NCI-H69 (cell line): ENCODE results near the gene CHIT1.
"Not testable (repeated sequence)": the region's sequence is repeated elsewhere in the genome, so short reads cannot be mapped to it uniquely, and the experiment has no call there.

ENCODE experiments used
- DNase-seq: peaks from one replicate; lab custom pipeline; 2025; lab: John Stamatoyannopoulos, UW

CHIT1 gene

GRCh38 chr1:203265541-203265940 is 36.1 kb upstream of the CHIT1 start:
- DNase-seq = no peak

- DNase-seq = no peak
Observed at GRCh38 chr1:203264052-203264501, 34.6 kb upstream of the CHIT1 start.

DNA sequence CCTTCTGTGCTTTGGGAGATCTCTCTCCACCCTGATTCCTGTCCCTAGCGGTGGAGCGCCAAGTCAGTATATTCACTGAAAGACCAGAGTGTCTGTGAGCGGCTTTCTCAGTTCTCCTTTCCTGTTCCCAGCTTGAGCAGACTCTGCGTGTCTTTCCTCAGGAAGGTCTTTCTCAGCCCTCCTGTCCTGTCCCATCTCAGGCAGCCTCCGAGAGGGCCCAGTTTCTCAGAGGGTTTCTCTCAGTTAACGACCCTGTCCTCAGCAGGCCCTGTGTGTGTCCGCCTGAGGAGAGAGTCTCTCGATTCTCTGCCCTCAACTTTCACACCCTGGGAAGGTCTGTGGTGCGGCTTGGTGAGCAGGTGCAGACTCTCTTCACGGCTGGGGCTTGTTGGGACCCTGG is 34.0 kb upstream of the CHIT1 start:
- DNase-seq = no peak

DNA sequence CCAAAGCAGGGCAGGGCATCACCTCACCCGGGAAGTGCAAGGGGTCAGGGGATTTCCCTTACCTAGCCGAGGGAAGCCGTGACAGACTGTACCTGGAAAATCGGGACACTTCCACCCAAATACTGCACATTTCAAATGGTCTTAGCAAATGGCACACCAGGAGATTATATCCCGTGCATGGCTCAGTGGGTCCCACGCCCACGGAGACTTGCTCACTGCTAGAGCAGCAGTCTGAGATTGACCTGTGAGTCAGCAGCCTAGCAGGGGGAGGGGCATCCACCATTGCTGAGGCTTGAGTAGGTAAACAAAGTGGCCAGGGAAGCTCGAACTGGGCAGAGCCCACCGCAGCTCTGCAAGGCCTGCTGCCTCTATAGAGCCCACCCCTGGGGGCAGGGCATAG is 27.2 kb upstream of the CHIT1 start:
- DNase-seq = not testable (repeated sequence)

- DNase-seq = not testable (repeated sequence)
Observed at GRCh38 chr1:203254782-203255181, 25.3 kb upstream of the CHIT1 start.

GRCh38 chr1:203252678-203253077 is 23.2 kb upstream of the CHIT1 start:
- DNase-seq = peak; percentile 97

- DNase-seq = peak; percentile 42
Observed at GRCh38 chr1:203251466-203251865, 22.0 kb upstream of the CHIT1 start.

DNA sequence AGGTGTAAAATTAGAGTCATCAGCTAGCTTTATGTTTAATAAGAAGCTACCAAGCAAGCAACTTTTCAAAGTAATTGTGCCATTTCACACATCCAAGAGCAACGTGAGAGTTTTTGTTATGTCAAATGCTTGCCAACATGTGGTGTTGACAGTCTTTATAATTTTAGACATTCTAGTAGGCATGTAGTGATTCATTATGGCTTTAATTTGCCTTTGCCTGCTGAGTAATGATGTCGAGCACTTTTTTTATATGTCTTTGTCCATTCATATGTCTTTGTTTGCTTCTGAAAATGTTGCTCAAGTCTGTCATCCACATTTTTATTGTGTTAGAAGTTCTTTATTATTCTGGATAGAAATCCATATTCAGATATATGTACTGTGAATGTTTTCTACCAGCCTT is 21.4 kb upstream of the CHIT1 start:
- DNase-seq = peak; percentile 77

DNA sequence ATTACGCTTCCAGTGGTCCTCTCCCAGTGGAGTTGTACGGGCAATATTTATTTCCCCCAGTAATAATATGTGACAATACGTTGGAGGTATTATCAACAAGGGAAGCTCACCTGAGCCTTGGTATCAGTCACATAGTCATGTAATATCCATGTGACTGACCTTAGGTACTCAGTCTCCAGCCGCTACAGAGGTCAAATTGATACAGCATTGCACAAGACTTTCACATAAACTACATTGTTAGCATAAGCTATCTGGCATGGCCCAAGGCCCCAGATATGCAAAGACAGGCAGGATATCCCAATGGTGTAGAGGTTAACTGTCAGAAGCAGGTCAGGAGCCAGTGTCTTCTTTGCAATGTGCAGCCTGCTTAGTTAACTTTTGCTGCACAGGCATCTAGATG is 15.3 kb upstream of the CHIT1 start:
- DNase-seq = no peak

GRCh38 chr1:203241708-203242107 is 12.2 kb upstream of the CHIT1 start:
- not testable (repeated sequence) for DNase-seq

DNA sequence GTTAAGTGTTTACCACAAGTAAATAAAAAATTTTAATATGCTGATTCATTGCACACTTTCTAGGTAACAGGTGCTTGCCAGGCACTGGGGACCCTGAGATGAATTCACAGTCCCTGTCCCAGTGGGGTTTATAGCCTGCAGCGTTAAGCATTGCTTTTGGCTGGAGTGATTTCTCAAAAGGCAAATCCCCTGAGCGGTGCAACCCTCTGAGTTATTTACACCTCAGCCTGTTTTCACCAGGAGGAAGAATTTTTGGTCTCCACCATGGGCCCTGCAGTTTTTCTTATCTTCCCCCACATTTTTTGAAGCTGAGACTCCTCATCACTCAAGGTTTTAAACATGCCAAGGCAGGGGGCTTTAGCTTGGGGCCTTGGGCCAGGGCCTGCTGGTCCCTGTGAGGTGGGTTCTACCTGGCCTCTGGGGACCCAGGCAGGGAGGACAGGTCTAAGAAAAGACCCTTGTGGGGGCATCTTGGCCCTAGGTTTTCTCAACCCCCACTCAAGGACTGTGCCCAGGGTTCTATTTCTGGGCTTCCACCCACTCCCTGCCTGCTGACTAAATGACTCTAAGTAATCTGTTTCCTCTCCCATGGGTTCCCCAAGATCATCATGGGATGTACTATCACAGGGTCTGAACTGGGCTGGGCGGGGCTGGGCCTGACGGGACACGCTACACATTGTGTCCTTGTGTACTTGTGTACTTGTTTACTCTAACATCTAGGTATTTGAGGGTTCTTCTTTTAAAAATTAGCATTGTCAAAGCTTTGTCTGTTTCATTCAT is 10.2 kb upstream of the CHIT1 start:
- no peak for DNase-seq

DNA sequence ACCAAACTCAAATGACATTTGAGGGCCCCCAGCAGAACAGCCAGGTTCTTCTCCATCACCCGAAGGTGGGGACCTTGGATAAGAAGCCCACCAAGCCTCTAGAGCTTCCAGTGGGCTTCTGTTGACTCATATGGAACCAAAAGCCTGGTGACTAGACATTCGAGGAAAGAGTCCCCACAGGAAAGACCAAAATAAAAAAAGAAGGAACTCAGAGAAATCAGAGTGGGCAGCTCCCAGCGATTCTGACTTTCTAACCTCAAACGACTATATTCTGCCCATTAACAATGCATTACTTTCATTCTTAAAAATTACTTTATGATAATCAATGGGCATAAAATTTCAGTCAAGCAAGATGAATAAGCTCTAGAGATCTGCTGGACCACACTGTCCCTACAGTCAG is 9.6 kb upstream of the CHIT1 start:
- no peak for DNase-seq

DNA sequence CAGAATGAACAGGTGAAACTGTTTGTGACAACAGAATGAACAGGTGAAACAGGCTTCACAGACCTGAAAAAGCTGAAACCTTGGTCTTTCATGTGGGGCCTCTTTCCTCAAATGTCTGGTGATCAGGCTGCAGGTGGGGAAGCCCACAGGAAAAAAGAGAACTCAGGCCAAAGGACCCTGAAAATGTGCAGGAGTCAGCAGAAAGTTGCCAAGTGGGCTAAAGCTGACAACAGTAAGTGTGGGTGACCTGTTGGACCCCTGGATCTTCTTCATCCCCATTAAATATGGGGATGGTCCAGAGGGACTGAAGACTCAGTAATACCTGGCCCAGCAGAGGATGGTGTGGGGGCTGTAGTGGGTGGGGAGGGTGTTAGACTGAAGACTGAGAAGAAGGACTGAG is 9.1 kb upstream of the CHIT1 start:
- no peak for DNase-seq

DNA sequence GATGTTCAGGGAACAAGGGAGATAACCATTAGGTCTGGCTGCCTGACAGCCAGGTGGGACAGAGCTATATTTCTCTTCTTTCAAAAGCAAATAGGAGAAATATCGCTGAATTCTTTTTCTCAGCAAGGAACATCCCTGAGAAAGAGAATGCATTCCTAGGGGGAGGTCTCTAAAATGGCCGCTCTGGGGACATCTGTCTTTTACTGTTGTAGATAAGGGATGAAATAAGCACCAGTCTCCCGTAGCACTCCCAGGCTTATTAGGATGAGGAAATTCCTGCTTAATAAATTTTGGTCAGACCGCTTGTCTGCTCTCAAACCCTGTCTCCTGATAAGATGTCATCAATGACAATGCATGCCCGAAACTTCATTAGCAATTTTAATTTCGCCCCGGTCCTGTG is 5.4 kb upstream of the CHIT1 start:
- not testable (repeated sequence) for DNase-seq

GRCh38 chr1:203228670-203229069 is 803 bp downstream of the CHIT1 start:
- no peak for DNase-seq

DNA sequence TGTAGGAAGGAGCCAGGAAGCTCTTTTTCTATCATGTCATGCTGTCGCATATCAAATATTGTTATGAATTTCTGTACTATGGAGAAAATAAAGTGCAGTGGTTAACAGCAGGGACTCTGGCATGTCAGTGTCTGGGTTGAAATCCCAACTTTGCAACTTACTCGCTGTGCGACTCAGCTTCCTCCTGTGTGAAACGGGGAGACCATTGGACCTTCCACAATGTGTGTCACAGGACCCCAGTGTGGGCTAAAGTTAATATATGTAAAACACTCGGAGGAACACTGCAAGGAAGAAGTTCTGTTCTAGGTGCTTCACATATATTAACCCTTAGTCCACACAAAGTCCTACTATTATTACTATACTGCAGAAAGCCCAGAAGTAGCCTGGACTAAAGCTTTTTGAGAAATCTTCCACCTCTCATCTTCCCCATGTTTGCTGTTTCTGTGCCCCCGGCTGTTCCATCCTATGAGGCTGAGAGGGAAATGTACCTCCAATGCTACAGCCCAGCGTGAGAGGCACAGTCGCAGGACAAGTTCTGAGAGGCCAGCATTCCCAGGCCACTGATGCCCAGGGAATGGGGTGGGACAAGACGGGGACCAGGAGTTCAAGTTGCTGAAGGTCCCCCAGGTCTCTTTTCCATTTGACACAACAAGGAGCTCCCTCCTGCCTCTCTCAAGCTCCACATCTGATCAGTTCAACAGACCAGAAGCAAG is 1.9 kb downstream of the CHIT1 start:
- DNase-seq = no peak

GRCh38 chr1:203225071-203225470 is 4.4 kb downstream of the CHIT1 start:
- no peak for DNase-seq

DNA sequence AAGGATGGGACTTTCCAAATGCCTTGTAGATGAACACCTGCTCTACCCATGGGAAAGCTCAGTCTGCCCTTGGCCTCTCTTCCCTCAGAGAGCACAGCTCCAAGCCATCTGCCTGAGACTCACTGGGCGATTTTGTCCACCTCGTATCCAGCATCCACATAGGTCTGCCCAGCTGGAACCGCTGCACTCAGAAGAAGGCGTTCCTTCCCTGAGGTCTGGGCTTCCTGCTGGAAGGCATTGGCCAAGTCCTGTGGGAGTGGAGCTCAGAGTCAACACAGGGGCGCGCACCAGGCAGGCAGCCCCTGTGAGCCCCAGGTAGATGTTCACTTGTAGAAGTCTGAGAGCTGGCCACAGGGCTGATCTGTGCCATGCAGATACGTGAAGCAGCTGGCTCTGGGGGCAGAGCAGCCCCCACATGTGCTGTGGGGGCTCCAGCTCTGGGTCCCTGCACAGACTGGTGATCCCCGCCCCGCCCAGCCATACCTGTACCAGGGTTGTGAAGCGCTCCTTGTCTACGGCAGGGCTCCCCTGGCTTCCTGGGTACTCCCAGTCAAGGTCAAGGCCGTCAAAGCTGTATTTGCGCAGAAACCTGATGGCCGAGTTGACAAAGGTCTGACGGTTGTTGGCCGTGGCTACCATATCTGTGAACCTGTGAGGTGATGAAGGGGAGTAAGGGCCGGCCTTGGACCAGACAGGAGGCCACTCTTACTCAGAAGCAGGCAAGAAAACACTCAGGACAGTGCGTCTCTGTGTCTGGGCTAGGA is 6.3 kb downstream of the CHIT1 start:
- DNase-seq = no peak

DNA sequence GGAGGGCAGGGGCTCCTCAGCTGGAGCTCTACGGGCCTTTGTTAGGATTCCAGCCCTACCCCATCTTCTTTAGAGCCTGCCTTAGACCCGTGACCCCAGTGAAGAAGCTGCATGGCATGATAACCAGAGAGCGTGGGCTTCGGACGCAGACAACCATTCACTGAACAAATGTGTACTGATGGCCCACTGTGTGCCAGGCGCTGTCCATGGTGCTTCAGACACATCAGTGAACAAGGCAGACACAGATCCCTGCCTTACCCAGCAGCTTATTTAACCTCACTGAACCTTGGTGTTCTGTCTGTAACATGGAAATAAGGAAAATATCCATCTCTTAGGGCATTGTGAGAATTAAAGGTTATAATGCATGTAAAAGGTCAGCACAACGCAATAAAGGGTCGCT is 9.5 kb downstream of the CHIT1 start:
- DNase-seq = no peak

DNA sequence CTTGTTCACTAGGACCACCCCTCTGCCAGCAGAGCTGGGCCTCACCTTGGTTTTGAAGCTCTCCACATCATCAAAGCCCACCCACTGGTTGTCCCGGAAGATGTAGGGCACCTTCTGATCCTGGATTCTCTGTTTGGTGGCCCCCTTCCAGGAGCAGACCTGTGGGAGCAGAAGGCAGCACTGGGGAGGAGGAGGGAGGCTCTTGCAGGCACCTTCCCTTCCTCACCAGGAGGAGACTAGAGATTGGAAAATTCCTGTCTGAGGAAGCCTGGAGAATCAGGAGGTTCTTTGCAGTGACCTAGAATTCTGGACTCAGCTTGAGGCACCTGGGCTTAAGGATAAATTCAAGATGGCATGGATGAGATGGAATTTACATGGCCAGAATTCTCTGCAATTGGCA is 10.3 kb downstream of the CHIT1 start:
- DNase-seq = no peak

GRCh38 chr1:203217668-203218067 is 11.8 kb downstream of the CHIT1 start:
- no peak for DNase-seq

DNA sequence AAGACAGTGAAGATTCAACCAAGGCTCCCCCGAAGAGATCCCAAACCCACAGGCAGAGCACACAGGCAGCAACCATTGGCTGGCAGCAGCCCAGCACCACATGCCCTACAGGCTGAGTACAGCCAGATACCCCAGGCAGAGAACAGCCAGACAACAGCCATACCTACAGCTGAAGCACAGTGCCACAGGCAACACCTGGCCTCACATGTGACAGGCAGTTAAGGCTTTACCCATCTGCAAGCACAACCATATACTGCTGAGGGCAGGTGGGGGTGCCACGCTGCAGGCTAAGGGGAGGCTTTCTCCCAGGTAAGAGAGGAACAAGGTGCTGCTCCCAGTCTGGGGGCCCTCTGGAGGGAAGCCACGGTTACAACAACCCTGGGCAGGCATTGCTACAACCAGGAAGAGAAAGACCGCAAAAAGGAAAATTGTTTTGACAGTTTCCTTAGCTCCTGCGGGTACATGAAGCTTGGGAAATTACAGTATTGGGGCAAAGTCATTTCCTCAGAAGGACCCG is 12.3 kb downstream of the CHIT1 start:
- peak; percentile 66 for DNase-seq
